Measurements from ENCODE around the gene PCBP3. TPM values are rescaled to one million over a fixed set of nuclear protein-coding genes. Genes with fewer than 3 reads are reported as not detected.

The PCBP3 gene
- total and polyA plus RNA-seq, 10 of the 15 experiments (the other 5 are each of a cell fraction or from before 2014, with no cell fraction given), result 0.09 to 1.3 (median 0.46) TPM; not detected in 3

DNA sequence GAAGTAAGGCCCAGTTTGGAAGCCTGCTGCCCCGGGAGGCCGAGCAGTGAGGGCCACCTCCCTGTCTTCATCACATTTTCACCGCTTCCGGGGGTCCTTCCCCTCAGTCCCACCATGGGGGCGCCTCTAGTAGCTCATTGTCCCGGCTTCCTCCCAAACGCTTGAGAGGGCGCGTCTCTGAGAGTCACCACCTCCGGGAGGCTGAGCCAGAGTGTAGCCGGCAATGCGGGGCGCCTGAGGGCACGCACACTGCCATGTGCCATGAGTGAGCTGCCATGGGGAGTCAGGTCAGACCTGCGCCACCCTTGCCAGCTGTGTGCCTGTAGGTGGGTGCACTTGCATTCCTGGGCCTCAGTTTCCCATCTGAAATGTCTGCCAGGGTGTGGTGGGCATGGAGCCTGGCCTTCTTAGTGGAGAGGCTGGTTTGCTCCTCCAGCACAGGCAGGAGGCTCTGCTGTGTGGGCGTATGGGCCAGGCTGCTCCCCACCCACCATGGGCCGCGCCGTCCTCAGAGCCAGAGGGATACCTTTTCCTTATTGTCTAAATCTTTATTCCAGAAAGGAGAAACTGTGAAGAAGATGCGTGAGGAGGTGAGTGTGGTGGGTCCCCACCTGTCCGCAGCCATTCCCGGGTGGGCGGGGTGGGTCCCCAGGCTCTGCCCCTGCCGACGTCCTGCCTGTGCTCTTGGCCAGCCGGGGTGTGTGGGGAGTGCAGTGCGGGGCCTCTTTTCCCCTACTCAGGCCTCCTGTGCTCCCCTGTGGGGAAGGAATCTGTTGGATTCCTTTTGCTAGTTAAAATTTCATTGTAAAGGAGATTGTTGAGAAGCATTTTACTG is 256.7 kb downstream of the PCBP3 start:
- no peaks in the 10 kb centered on the region for H3K79me2 ChIP-seq (ENCODE audit: control insufficient read depth, insufficient read depth, low read length)
- H3K27ac ChIP-seq (ENCODE audit: control insufficient read depth, insufficient read depth), result no peak overlapping the region
- H3K36me3 ChIP-seq (ENCODE audit: control insufficient read depth in 2 of 2, insufficient read depth in 2 of 2, low read length in 1 of 2), result no peaks in the 10 kb centered on the region
- ChIA-PET RAD21 (ENCODE audit: unreplicated experiment) (no interaction called here), POLR2A (no interaction called here), CTCF (interaction anchor here (0.6 kb wide), 1 partner anchor 608 kb away, joined by 3 read pairs; no protein-coding TSS in a partner anchor), SMC1A (ENCODE audit: uncharacterized antibody, unreplicated experiment) (no interaction called here)
- no peak overlapping the region for H3K4me2 ChIP-seq (ENCODE audit: control insufficient read depth, insufficient read depth)
- no peak for FAIRE-seq
- intact Hi-C loops (cut with micrococcal nuclease; ENCODE audit: unreplicated experiment), result no loop called here
- H3K27me3 ChIP-seq (replicated peaks in 1 of 2; ENCODE audit: control insufficient read depth in 2 of 2, insufficient read depth in 2 of 2, low read length in 1 of 2), result no peaks in the 10 kb centered on the region; a peak in 1 of 4 replicates
- no peak for TF ChIP-seq MEF2A (IDR thresholded peaks at IDR 0.05; ENCODE audit: insufficient read depth, low read depth, low read length)
- TF ChIP-seq CBFB (IDR thresholded peaks at IDR 0.05; ENCODE audit: low read depth), result no peak
- TF ChIP-seq CEBPB (IDR thresholded peaks at IDR 0.05; ENCODE audit: borderline replicate concordance in 1 of 2, low read depth in 2 of 2, low read length in 2 of 2), result no peak
- TF ChIP-seq RBBP5 (conservative IDR thresholded peaks at IDR 0.05), result no peak
- TF ChIP-seq, protein P1, sequence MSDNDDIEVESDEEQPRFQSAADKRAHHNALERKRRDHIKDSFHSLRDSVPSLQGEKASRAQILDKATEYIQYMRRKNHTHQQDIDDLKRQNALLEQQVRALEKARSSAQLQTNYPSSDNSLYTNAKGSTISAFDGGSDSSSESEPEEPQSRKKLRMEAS (IDR thresholded peaks at IDR 0.05; ENCODE audit: low read depth, low read length), result no peak
- no peak for TF ChIP-seq MTA2 (IDR thresholded peaks at IDR 0.05; ENCODE audit: low read depth)
- TF ChIP-seq RELA (IDR thresholded peaks at IDR 0.05; ENCODE audit: borderline replicate concordance, partially characterized antibody), result no peak
- in situ Hi-C loops (cut with MboI), result no loop called here
- no TSS peak for BruUV-seq (replicated peaks)
- DNase-seq (ENCODE audit: low read depth, low spot score), result no peak
- no peak overlapping the region for H2AFZ ChIP-seq (ENCODE audit: control insufficient read depth, low read depth, low read length)
- WGBS (ENCODE audit: insufficient coverage, insufficient replicate concordance, low lambda C conversion rate, missing lambda C conversion rate), result 60% methylated on average over 25 of the region's 27 CpGs
- H3K9me3 ChIP-seq (replicated peaks; ENCODE audit: control insufficient read depth, insufficient read depth, low read length), result no peaks in the 10 kb centered on the region
- H3K4me1 ChIP-seq (ENCODE audit: control insufficient read depth, insufficient read depth, low read length), result no peaks in the 10 kb centered on the region
- no peaks in the 10 kb centered on the region for H4K20me1 ChIP-seq (ENCODE audit: control insufficient read depth, insufficient read depth)
- no peak overlapping the region for H3K4me3 ChIP-seq
- H3K9ac ChIP-seq (ENCODE audit: control insufficient read depth, insufficient read depth, low read length), result no peak overlapping the region
- no peak for ATAC-seq

Data from GM12878 (cell line).